Coronary artery (tissue), 2 donors: ENCODE results near the gene FBXW7.
"Not testable (repeated sequence)": the region's sequence is repeated elsewhere in the genome, so short reads cannot be mapped to it uniquely, and the experiment has no call there.

ENCODE experiments used
- DNase-seq: peaks from one replicate; pipeline ENCODE4 v3.0.0-alpha.2; 2017; ENCODE audit warnings: low spot score
- H3K27ac ChIP-seq, 2 donors: fragments of 200-600 bp; sonication (generic); one replicate each; pipeline ENCODE4 v1.5.1; 2016 to 2019
- H3K4me3 ChIP-seq: fragments of 200-600 bp; sonication (generic); 2 replicates; pipeline ENCODE4 v1.5.1; 2016; ENCODE audit warnings: mild to moderate bottlenecking, moderate library complexity
- TF ChIP-seq, protein P1 (sequence below): fragments of 200-600 bp; sonication (generic); IDR thresholded peaks from one replicate; pipeline ENCODE4 v1.5.1; 2019; ENCODE audit warnings: antibody characterized with exemption

FBXW7 gene

DNA sequence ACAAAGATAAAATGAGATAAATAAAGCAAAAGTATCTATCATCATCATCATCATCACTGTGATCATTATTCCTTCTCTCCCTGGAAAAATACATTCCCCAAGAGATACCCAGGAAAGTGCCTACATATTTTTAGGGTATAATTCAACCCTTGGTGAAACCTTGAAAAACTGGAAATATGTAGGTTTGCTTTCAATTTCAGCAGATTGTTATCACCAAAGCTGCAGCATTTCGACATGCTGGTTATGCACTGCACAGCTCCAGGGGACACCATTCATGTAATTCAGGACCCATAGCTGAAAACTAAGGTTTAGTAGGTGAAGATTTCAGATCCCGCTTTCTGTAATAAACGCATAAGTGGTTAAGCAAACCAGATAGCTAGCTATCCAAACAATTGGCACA lies 28.4 kb upstream of the FBXW7 start:
- no peak for DNase-seq
- H3K4me3 ChIP-seq, result no peak overlapping the region
- TF ChIP-seq, protein P1, sequence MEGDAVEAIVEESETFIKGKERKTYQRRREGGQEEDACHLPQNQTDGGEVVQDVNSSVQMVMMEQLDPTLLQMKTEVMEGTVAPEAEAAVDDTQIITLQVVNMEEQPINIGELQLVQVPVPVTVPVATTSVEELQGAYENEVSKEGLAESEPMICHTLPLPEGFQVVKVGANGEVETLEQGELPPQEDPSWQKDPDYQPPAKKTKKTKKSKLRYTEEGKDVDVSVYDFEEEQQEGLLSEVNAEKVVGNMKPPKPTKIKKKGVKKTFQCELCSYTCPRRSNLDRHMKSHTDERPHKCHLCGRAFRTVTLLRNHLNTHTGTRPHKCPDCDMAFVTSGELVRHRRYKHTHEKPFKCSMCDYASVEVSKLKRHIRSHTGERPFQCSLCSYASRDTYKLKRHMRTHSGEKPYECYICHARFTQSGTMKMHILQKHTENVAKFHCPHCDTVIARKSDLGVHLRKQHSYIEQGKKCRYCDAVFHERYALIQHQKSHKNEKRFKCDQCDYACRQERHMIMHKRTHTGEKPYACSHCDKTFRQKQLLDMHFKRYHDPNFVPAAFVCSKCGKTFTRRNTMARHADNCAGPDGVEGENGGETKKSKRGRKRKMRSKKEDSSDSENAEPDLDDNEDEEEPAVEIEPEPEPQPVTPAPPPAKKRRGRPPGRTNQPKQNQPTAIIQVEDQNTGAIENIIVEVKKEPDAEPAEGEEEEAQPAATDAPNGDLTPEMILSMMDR, result no peak
- H3K27ac ChIP-seq, result no peak overlapping the region

DNA sequence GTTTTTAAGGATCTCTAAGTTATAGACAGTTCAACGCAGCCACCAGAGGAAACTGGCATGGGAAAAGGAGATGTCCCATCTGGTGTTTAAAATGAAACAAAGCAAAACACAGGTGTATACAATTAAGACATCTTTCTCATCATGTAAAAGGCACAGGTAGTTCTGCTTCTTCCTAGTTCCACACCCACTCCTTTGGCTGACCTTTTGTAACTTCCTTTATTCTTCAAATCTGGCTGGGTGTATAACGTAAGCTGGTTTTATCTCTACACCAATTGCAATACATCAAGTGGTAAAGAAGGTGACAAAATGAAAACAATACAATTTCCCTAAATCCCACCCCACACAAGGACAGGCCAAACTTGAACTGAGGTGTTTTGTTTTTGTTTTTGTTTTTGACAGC lies 27.3 kb upstream of the FBXW7 start:
- H3K27ac ChIP-seq, result no peak overlapping the region
- TF ChIP-seq, protein P1, result no peak
- no peak for DNase-seq
- H3K4me3 ChIP-seq, result no peak overlapping the region

DNA sequence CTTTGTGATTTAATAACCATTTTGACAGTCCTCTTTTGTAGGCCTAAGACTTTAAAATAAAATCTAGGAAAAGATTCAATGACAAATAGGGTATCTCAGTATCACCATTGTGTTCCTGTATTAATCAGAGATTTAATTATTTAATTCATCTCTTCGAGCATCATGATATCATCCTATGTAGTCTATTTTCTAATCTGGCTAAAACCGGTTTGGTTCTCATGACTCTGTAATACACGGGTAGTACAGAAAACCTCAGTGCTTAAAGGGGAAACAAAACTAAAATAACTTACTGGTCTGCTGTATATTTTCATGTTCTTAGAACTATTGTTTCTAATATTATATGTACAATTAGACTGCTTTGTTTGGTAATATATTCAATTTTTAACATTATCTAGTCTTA lies 23.7 kb upstream of the FBXW7 start:
- no peak for DNase-seq
- H3K4me3 ChIP-seq, result no peak overlapping the region
- H3K27ac ChIP-seq, result no peak overlapping the region
- TF ChIP-seq, protein P1, result no peak

DNA sequence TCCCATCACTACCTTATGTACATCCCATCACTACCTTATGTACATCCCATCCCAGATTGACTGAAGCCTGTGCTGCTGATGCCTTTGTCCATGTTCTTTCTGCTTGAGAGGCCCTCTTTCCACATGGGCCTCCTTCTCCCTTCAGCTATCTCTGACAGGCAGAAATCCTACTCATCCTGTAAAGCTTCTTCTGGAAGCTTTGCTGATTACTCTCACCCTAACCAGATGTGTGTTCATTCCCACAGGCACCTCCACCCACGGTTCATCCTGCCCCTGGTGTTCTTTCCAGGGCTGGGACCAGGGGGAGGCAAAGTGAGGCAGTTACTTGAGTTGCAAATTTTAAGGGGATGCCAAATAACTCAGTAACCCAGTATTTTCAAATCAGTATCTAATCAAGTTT lies 22.5 kb upstream of the FBXW7 start:
- no peak for DNase-seq
- H3K27ac ChIP-seq, result no peak overlapping the region
- TF ChIP-seq, protein P1, result no peak
- H3K4me3 ChIP-seq, result no peak overlapping the region

DNA sequence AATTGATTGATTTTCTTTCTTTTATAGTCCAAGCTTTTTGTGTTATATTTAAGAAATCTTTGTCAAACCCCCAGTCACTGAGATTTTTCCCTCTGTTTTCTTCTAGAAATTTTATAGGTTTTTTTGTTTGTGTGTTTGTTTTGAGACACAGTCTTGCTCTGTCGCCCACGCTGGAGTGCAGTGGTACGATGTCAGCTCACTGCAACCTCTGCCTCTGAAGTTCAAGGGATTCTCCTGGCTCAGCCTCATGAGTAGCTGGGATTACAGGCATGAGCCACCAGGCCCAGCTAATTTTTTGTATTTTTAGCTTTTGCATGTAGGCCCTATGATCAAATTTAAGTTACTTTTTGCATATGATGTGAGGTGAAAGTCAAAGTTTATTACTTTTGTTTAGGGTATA lies 20.9 kb upstream of the FBXW7 start:
- Histone ChIP-seq H3K27ac (no peak overlapping the region), H3K4me3 (no peak overlapping the region)
- TF ChIP-seq, protein P1, result no peak
- DNase-seq, result no peak

DNA sequence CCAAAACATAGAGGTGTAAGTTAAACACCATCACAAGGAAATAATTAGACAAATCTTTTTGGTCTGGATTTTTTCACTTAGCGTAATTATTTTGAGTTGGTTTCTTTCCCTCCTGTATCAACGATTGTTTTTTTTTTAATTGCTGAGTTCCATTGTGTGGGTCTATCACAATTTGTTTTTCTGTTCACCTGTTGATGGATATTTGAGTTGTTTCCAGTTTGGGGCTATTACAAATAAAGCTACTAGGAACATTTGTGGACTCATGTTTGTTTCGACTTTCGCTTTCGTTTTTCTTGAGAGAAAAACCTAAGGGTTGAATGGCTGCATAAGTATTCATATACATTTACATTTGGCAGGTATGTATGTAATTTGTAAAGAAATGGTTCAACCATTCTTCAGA lies 20.4 kb upstream of the FBXW7 start:
- DNase-seq, result no peak
- H3K27ac ChIP-seq, result no peak overlapping the region
- TF ChIP-seq, protein P1, result no peak
- no peak overlapping the region for H3K4me3 ChIP-seq

DNA sequence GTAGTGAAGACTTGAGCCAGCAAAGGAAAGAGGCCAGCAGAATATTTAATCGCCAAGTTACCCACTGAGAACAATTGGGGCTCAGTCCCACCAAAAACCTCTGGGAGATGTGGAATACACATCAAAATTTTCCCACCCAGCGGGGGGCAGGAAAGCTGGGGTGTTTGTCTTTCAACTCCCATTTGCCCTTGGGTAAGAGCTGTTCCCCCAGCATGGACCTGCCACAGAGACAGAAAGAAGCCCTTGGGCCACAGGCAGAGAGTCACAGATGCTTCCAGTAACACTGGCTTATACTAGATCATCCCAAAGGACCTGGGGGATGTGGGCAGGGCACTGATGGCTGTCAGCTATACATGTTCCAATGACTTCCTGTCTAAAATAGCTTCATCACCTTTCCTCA lies 18.9 kb upstream of the FBXW7 start:
- no peak for DNase-seq
- H3K27ac ChIP-seq, result no peak overlapping the region
- TF ChIP-seq, protein P1, result no peak
- no peak overlapping the region for H3K4me3 ChIP-seq

DNA sequence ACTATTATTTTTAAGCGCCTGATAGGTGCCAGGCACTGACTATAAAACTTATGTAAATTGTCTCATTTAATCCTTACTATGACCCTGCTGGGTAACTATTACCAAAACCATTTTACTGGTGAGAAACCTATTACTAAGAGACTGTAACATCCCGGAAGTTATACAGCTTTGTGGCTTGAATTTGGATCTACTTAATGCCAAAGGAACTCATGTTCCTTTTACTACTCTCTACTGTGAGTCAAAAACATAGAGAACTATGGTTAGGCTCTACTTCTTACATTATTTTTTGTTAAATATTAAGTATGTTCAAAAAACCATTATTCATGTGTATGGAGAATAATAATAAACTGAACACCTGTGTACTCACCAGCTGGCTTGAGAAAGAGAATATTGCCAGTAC lies 14.8 kb upstream of the FBXW7 start:
- H3K4me3 ChIP-seq, DNase-seq, H3K27ac ChIP-seq: not testable (repeated sequence)
